HEK293 (cell line): ENCODE results near the gene NRGN.

Source experiments
- CTCF ChIA-PET: fragments of 350-600 bp; formaldehyde crosslinking; extraction: SDS; loops from one replicate; lab custom pipeline; 2021; ENCODE audit warnings: antibody characterized with exemption; lab: Yijun Ruan, JAX
- POLR2A ChIA-PET: fragments of 300-600 bp; formaldehyde crosslinking; extraction: SDS; loops from one replicate; lab custom pipeline; 2020; ENCODE audit warnings: antibody characterized with exemption, inconsistent platforms; lab: Yijun Ruan, JAX
- H3K27ac ChIP-seq: fragments of 200-500 bp; sonication (Bioruptor generic); 2 replicates; pipeline ENCODE4 v1.5.1; 2014; ENCODE audit warnings: low read depth, low read length, control low read depth, inconsistent platforms; ENCODE audit errors: extremely low read depth
- H3K36me3 ChIP-seq, 2 experiments: fragments of 200-500 bp in 1 of 2; sonication (Bioruptor generic) in 1 of 2; 1 replicate in 1 of 2; 2 replicates in 1 of 2; pipeline ENCODE4 v1.5.1; 2014 to 2017; ENCODE audit warnings: inconsistent platforms in 2 of 2, low read length in 2 of 2; ENCODE audit not compliant: control insufficient read depth in 2 of 2, insufficient read depth in 1 of 2
- H3K4me1 ChIP-seq: fragments of 200-500 bp; sonication (Bioruptor generic); 2 replicates; pipeline ENCODE4 v1.5.1; 2014; ENCODE audit warnings: mild to moderate bottlenecking, low read length, inconsistent platforms; ENCODE audit not compliant: control insufficient read depth, insufficient read depth
- H3K4me3 ChIP-seq: 2 replicates; pipeline ENCODE4 v1.5.1; 2011; ENCODE audit warnings: low read depth, mild to moderate bottlenecking, control low read depth, low read length, moderate library complexity
- H3K9me3 ChIP-seq: fragments of 200-500 bp; sonication (Bioruptor generic); 2 replicates; pipeline ENCODE4 v1.5.1; 2014; ENCODE audit warnings: low read depth, low read length, inconsistent platforms; ENCODE audit not compliant: control insufficient read depth, insufficient read depth
- CTCF ChIP-seq: fragments of 450-650 bp; formaldehyde crosslinking; IDR thresholded peaks from 2 replicates; pipeline ENCODE4 v1.5.1; 2016; ENCODE audit warnings: missing biosample characterization, missing genetic modification characterization
- GLI4 ChIP-seq: fragments of 450-650 bp; formaldehyde crosslinking; IDR thresholded peaks from 2 replicates; pipeline ENCODE4 v1.5.1; 2016; ENCODE audit warnings: missing biosample characterization, missing genetic modification characterization
- GLIS2 ChIP-seq: fragments of 450-650 bp; formaldehyde crosslinking; IDR thresholded peaks from 2 replicates; pipeline ENCODE4 v1.5.1; 2016; ENCODE audit warnings: missing biosample characterization, missing genetic modification characterization
- HIC1 ChIP-seq: fragments of 450-650 bp; formaldehyde crosslinking; IDR thresholded peaks from 2 replicates; pipeline ENCODE4 v1.5.1; 2016; ENCODE audit warnings: missing biosample characterization, missing genetic modification characterization
- INSM2 ChIP-seq: fragments of 450-650 bp; formaldehyde crosslinking; IDR thresholded peaks from 2 replicates; pipeline ENCODE4 v1.5.1; 2016; ENCODE audit warnings: missing biosample characterization, missing genetic modification characterization
- KLF17 ChIP-seq: fragments of 450-650 bp; formaldehyde crosslinking; IDR thresholded peaks from 2 replicates; pipeline ENCODE4 v1.5.1; 2016; ENCODE audit warnings: missing biosample characterization, missing genetic modification characterization
- MEIS1 ChIP-seq: sonication (generic); formaldehyde crosslinking; IDR thresholded peaks from 2 replicates; pipeline ENCODE4 v1.8.1; 2022; ENCODE audit warnings: missing genetic modification reagents, mild to moderate bottlenecking, borderline replicate concordance
- OSR2 ChIP-seq: fragments of 450-650 bp; formaldehyde crosslinking; IDR thresholded peaks from 2 replicates; pipeline ENCODE4 v1.5.1; 2016; ENCODE audit warnings: missing biosample characterization, missing genetic modification characterization
- ZBTB21 ChIP-seq: fragments of 450-650 bp; formaldehyde crosslinking; IDR thresholded peaks from 2 replicates; pipeline ENCODE4 v1.5.1; 2017; ENCODE audit warnings: missing biosample characterization, missing genetic modification characterization
- ZFP41 ChIP-seq: fragments of 450-650 bp; formaldehyde crosslinking; IDR thresholded peaks from 2 replicates; pipeline ENCODE4 v1.5.1; 2016; ENCODE audit warnings: missing biosample characterization, missing genetic modification characterization, borderline replicate concordance
- ZNF157 ChIP-seq: fragments of 450-650 bp; formaldehyde crosslinking; IDR thresholded peaks from 2 replicates; pipeline ENCODE4 v1.5.1; 2016; ENCODE audit warnings: missing biosample characterization, missing genetic modification characterization
- ZNF184 ChIP-seq: fragments of 450-650 bp; IDR thresholded peaks from 2 replicates; pipeline ENCODE4 v1.5.1; 2018; ENCODE audit warnings: missing biosample characterization, mild to moderate bottlenecking, missing genetic modification characterization
- ZNF221 ChIP-seq: fragments of 450-650 bp; formaldehyde crosslinking; IDR thresholded peaks from 2 replicates; pipeline ENCODE4 v1.5.1; 2017; ENCODE audit warnings: missing biosample characterization, missing genetic modification characterization, borderline replicate concordance
- ZNF248 ChIP-seq: fragments of 450-650 bp; formaldehyde crosslinking; IDR thresholded peaks from 2 replicates; pipeline ENCODE4 v1.5.1; 2017; ENCODE audit warnings: missing biosample characterization, missing genetic modification characterization
- ZNF266 ChIP-seq: fragments of 450-650 bp; formaldehyde crosslinking; IDR thresholded peaks from 2 replicates; pipeline ENCODE4 v1.5.1; 2016; ENCODE audit warnings: missing biosample characterization, missing genetic modification characterization, low read depth
- ZNF394 ChIP-seq: fragments of 450-650 bp; formaldehyde crosslinking; IDR thresholded peaks from 2 replicates; pipeline ENCODE4 v1.5.1; 2016; ENCODE audit warnings: missing biosample characterization, missing genetic modification characterization, mild to moderate bottlenecking, moderate library complexity, borderline replicate concordance
- ZNF398 ChIP-seq: fragments of 450-650 bp; formaldehyde crosslinking; IDR thresholded peaks from 2 replicates; pipeline ENCODE4 v1.5.1; 2017; ENCODE audit warnings: missing biosample characterization, missing genetic modification characterization
- ZNF426 ChIP-seq: fragments of 450-650 bp; formaldehyde crosslinking; IDR thresholded peaks from 2 replicates; pipeline ENCODE4 v1.5.1; 2017; ENCODE audit warnings: missing biosample characterization, missing genetic modification characterization, mild to moderate bottlenecking, inconsistent platforms, moderate library complexity
- ZNF514 ChIP-seq: fragments of 450-650 bp; formaldehyde crosslinking; IDR thresholded peaks from 2 replicates; pipeline ENCODE4 v1.5.1; 2016; ENCODE audit warnings: missing biosample characterization, missing genetic modification characterization
- ZNF518A ChIP-seq: fragments of 450-650 bp; formaldehyde crosslinking; conservative IDR thresholded peaks from 2 replicates; pipeline ENCODE4 v1.5.1; 2016; ENCODE audit warnings: low read depth, missing biosample characterization, missing genetic modification characterization
- ZNF560 ChIP-seq: fragments of 450-650 bp; formaldehyde crosslinking; IDR thresholded peaks from 2 replicates; pipeline ENCODE4 v1.5.1; 2017; ENCODE audit warnings: missing biosample characterization, missing genetic modification characterization, borderline replicate concordance
- ZNF585B ChIP-seq: fragments of 450-650 bp; formaldehyde crosslinking; IDR thresholded peaks from 2 replicates; pipeline ENCODE4 v1.5.1; 2016; ENCODE audit warnings: missing biosample characterization, missing genetic modification characterization
- ZNF654 ChIP-seq: fragments of 450-650 bp; formaldehyde crosslinking; IDR thresholded peaks from 2 replicates; pipeline ENCODE4 v1.5.1; 2016; ENCODE audit warnings: low read depth, missing biosample characterization, missing genetic modification characterization
- ZNF660 ChIP-seq: fragments of 450-650 bp; IDR thresholded peaks from 2 replicates; pipeline ENCODE4 v1.5.1; 2018; ENCODE audit warnings: missing biosample characterization, mild to moderate bottlenecking, missing genetic modification characterization
- ZNF785 ChIP-seq: fragments of 450-650 bp; formaldehyde crosslinking; IDR thresholded peaks from 2 replicates; pipeline ENCODE4 v1.5.1; 2016; ENCODE audit warnings: missing biosample characterization, missing genetic modification characterization

Gene NRGN

GRCh38 chr11:124732230-124732629 is 7.5 kb upstream of the NRGN start (continued):
- TF ChIP-seq KLF17 (tag by site-specific recombination): no peak
- no peak for TF ChIP-seq GLI4
- TF ChIP-seq OSR2: no peak
- TF ChIP-seq ZNF394: no peak
- TF ChIP-seq INSM2: no peak
- no peak for TF ChIP-seq ZNF654 (tag by site-specific recombination)
- no peak for TF ChIP-seq ZNF660 (tag by site-specific recombination)
- TF ChIP-seq, all 188 proteins: peak for 0

GRCh38 chr11:124736736-124737135 is 3.0 kb upstream of the NRGN start:
- ChIA-PET POLR2A (no interaction called here), CTCF (no interaction called here)
- Histone ChIP-seq H3K36me3 (no peaks in the 10 kb centered on the region), H3K27ac (no peak overlapping the region), H3K9me3 (no peaks in the 10 kb centered on the region), H3K4me1 (no peaks in the 10 kb centered on the region; the same call in 1 of the 2 replicates), H3K4me3 (no peak overlapping the region)
- no peak for TF ChIP-seq OSR2
- no peak for TF ChIP-seq ZNF518A (tag by site-specific recombination)
- TF ChIP-seq ZNF398: no peak
- no peak for TF ChIP-seq ZFP41 (tag by site-specific recombination)
- no peak for TF ChIP-seq MEIS1 (CRISPR knock-in tag)
- TF ChIP-seq ZNF157 (tag by site-specific recombination): no peak
- TF ChIP-seq CTCF: no peak
- TF ChIP-seq ZNF585B (tag by site-specific recombination): no peak
- TF ChIP-seq ZNF266 (tag by site-specific recombination): no peak
- no peak for TF ChIP-seq ZNF426
- TF ChIP-seq ZNF248 (tag by site-specific recombination): no peak
- TF ChIP-seq ZNF785 (tag by site-specific recombination): no peak
- TF ChIP-seq ZNF184 (tag by site-specific recombination): no peak
- TF ChIP-seq ZNF514 (tag by site-specific recombination): no peak
- TF ChIP-seq ZBTB21 (tag by site-specific recombination): no peak
- no peak for TF ChIP-seq ZNF560
- no peak for TF ChIP-seq HIC1 (tag by site-specific recombination)
- no peak for TF ChIP-seq GLIS2 (tag by site-specific recombination)
- TF ChIP-seq ZNF221 (tag by site-specific recombination): no peak
